Neutrophil (primary cell): ENCODE data around the gene STX5.
"Not testable (repeated sequence)": the region's sequence is repeated elsewhere in the genome, so short reads cannot be mapped to it uniquely, and the experiment has no call there.

Source experiments
- H3K27ac ChIP-seq: fragments of 200-600 bp; sonication (generic); 2 replicates; pipeline ENCODE4 v1.5.1; 2016; ENCODE audit warnings: mild to moderate bottlenecking, moderate library complexity
- H3K27me3 ChIP-seq: fragments of 200-600 bp; sonication (generic); 2 replicates; pipeline ENCODE4 v1.6.0; 2016; ENCODE audit warnings: mild to moderate bottlenecking
- H3K36me3 ChIP-seq: fragments of 200-600 bp; sonication (generic); 2 replicates; pipeline ENCODE4 v1.5.1; 2017
- H3K4me1 ChIP-seq, 2 experiments: fragments of 200-600 bp in 1 of 2; sonication (generic) in 1 of 2; 1 replicate in 1 of 2; 2 replicates in 1 of 2; pipeline versions ENCODE4 v1.5.1 to v1.6.1; 2013 to 2016; ENCODE audit warnings: low read depth in 1 of 2, low read length in 1 of 2, mild to moderate bottlenecking in 1 of 2, moderate library complexity in 1 of 2; ENCODE audit not compliant: control insufficient read depth in 1 of 2, insufficient read depth in 1 of 2
- H3K4me3 ChIP-seq, 2 experiments: fragments of 200-600 bp in 1 of 2; sonication (generic) in 1 of 2; 1 replicate in 1 of 2; 2 replicates in 1 of 2; pipeline ENCODE4 v1.5.1; 2013 to 2016; ENCODE audit warnings: low read depth in 1 of 2, low read length in 1 of 2, mild to moderate bottlenecking in 1 of 2, moderate library complexity in 1 of 2
- H3K9me3 ChIP-seq: fragments of 200-600 bp; sonication (generic); 2 replicates; pipeline ENCODE4 v1.5.1; 2016
- CTCF ChIP-seq: fragments of 200-600 bp; sonication (generic); IDR thresholded peaks from 2 replicates; pipeline ENCODE4 v1.5.1; 2016; ENCODE audit warnings: antibody characterized with exemption

The STX5 gene

GRCh38 chr11:62839050-62839945, 7.4 kb upstream of the STX5 start, which contains the start of gene WDR74:
Gene WDR74 (minus strand): TSS chr11:62839590. CDS start chr11:62839570, 20 bp downstream.
- H3K9me3 ChIP-seq, result no peaks in the 10 kb centered on the region
- no peaks in the 10 kb centered on the region for H3K36me3 ChIP-seq
- TF ChIP-seq CTCF, result peak; percentile 36
- H3K4me1 ChIP-seq, result peaks cover 23 to 38% of the 10 kb centered on the region in 2 experiments
- H3K27ac ChIP-seq, result peak within 1 kb of the TSS; percentile 99
- H3K4me3 ChIP-seq, result peak within 1 kb of the TSS; percentile 89 to 90
- no peaks in the 10 kb centered on the region for H3K27me3 ChIP-seq

GRCh38 chr11:62835336-62835735, 3.5 kb upstream of the STX5 start:
- peaks cover 27 to 37% of the 10 kb centered on the region in 2 experiments for H3K4me1 ChIP-seq
- no peaks in the 10 kb centered on the region for H3K9me3 ChIP-seq
- no peak overlapping the region for H3K27ac ChIP-seq
- TF ChIP-seq CTCF, result no peak
- H3K4me3 ChIP-seq, result no peak overlapping the region
- no peaks in the 10 kb centered on the region for H3K27me3 ChIP-seq
- H3K36me3 ChIP-seq, result no peaks in the 10 kb centered on the region

- no peaks in the 10 kb centered on the region for H3K9me3 ChIP-seq
- peaks cover 15% of the 10 kb centered on the region for H3K36me3 ChIP-seq
- H3K4me1 ChIP-seq, result peaks cover 25 to 27% of the 10 kb centered on the region in 2 experiments
- H3K4me3 ChIP-seq, result peak within 1 kb of the TSS; percentile 77 to 97
- peak within 1 kb of the TSS; percentile 97 for H3K27ac ChIP-seq
- no peak for TF ChIP-seq CTCF
- no peaks in the 10 kb centered on the region for H3K27me3 ChIP-seq
Observed at GRCh38 chr11:62832336-62833234, 734 bp upstream of the STX5 start, which contains the start of gene TEX54. Gene TEX54 (minus strand): TSS chr11:62832841.

GRCh38 chr11:62830904-62831519, 839 bp downstream of the STX5 start:
- H3K4me1 ChIP-seq, result peaks cover 25 to 27% of the 10 kb centered on the region in 2 experiments
- peak overlapping the region; percentile 77 to 97 for H3K4me3 ChIP-seq
- no peaks in the 10 kb centered on the region for H3K27me3 ChIP-seq

DNA sequence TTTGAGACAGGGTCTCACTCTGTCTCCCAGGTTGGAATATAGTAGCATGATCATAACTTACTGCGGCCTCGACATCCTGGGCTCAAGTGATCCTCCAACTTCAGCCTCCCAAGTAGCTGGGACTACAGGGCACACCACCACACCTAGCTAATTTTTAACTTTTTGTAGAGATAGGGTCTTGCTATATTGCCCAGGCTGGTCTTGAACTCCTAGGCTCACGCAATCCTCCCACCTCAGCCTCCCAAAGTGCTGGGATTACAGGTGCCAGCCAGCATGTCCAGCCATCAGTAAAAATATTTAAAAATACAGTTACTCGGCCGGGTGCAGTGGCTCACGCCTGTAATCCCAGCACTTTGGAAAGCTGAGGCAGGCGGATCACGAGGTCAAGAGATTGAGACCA, 3.7 kb downstream of the STX5 start:
- not testable (repeated sequence) for H3K27ac ChIP-seq, H3K27me3 ChIP-seq, H3K9me3 ChIP-seq, H3K4me3 ChIP-seq
- Histone ChIP-seq H3K4me1 (peaks cover 23 to 27% of the 10 kb centered on the region in 2 experiments), H3K36me3 (peaks cover 59% of the 10 kb centered on the region)

More at GRCh38 chr11:62830904-62831519, 839 bp downstream of the STX5 start:
- no peak for TF ChIP-seq CTCF
- Histone ChIP-seq H3K27ac (peak overlapping the region; percentile 97), H3K36me3 (peaks cover 30% of the 10 kb centered on the region), H3K9me3 (no peaks in the 10 kb centered on the region)
